CD14-positive monocyte (primary cell): ENCODE results near the gene KCNQ1. TPM values are rescaled to one million over a fixed set of nuclear protein-coding genes. Genes with fewer than 3 reads are reported as not detected.

Experiments used
- DNase-seq, 3 donors: peaks; one replicate each; pipeline ENCODE4 v3.0.0-alpha.2; 2011 to 2022
- H2AFZ ChIP-seq: 2 replicates; pipeline ENCODE4 v1.6.0; 2012; ENCODE audit warnings: mild to moderate bottlenecking, low read depth, low read length, inconsistent platforms; ENCODE audit not compliant: insufficient read depth, poor library complexity, severe bottlenecking
- H3K27ac ChIP-seq, 2 donors: 1 replicate in 1 of 2; 2 replicates in 1 of 2; pipeline ENCODE4 v1.5.1; 2012 to 2013; ENCODE audit warnings: low read length in 2 of 2, control low read depth in 1 of 2, inconsistent platforms in 1 of 2, low read depth in 1 of 2, mild to moderate bottlenecking in 1 of 2
- H3K27me3 ChIP-seq, 2 donors: one replicate each; pipeline versions ENCODE4 v1.6.0 to v1.6.1; 2011 to 2013; ENCODE audit warnings: low read length in 2 of 2; ENCODE audit not compliant: control insufficient read depth in 2 of 2, insufficient read depth in 2 of 2
- H3K36me3 ChIP-seq, 2 donors: replicated peaks in 1 of 2; 1 replicate in 1 of 2; 2 replicates in 1 of 2; pipeline versions ENCODE4 v1.5.1 to v1.6.1; 2012 to 2013; ENCODE audit warnings: low read length in 2 of 2, control low read depth in 1 of 2, inconsistent platforms in 1 of 2, mild to moderate bottlenecking in 1 of 2; ENCODE audit not compliant: insufficient read depth in 2 of 2, control insufficient read depth in 1 of 2
- H3K4me1 ChIP-seq, 2 donors: 1 replicate in 1 of 2; 2 replicates in 1 of 2; pipeline versions ENCODE4 v1.5.1 to v1.6.1; 2012 to 2013; ENCODE audit warnings: low read length in 2 of 2, control low read depth in 1 of 2, inconsistent platforms in 1 of 2, mild to moderate bottlenecking in 1 of 2, moderate library complexity in 1 of 2; ENCODE audit not compliant: insufficient read depth in 2 of 2, control insufficient read depth in 1 of 2
- H3K4me2 ChIP-seq: replicated peaks from 2 replicates; pipeline ENCODE3; 2012; ENCODE audit warnings: low read length, moderate library complexity, mild to moderate bottlenecking; ENCODE audit not compliant: poor library complexity, severe bottlenecking; ENCODE audit errors: extremely low read depth
- H3K4me3 ChIP-seq, 3 experiments: fragments of 200-600 bp in 1 of 3; sonication (generic) in 1 of 3; replicated peaks in 1 of 3; 1 replicate in 2 of 3; 2 replicates in 1 of 3; pipeline ENCODE4 v1.5.1; 2011 to 2013; ENCODE audit warnings: low read length in 3 of 3, mild to moderate bottlenecking in 3 of 3, control low read depth in 2 of 3, low read depth in 2 of 3, inconsistent platforms in 1 of 3, moderate library complexity in 1 of 3
- H3K79me2 ChIP-seq: 2 replicates; pipeline ENCODE4 v1.6.0; 2012; ENCODE audit warnings: mild to moderate bottlenecking, control low read depth, inconsistent platforms, low read length, moderate library complexity; ENCODE audit not compliant: insufficient read depth
- H3K9ac ChIP-seq: 2 replicates; pipeline ENCODE4 v1.6.0; 2017; ENCODE audit warnings: low read length, mild to moderate bottlenecking; ENCODE audit not compliant: insufficient read depth, poor library complexity, severe bottlenecking
- H3K9me3 ChIP-seq, 2 donors: replicated peaks in 1 of 2; 1 replicate in 1 of 2; 2 replicates in 1 of 2; pipeline versions ENCODE4 v1.5.1 to v1.6.1; 2012 to 2013; ENCODE audit warnings: low read length in 2 of 2, control low read depth in 1 of 2; ENCODE audit not compliant: control insufficient read depth in 1 of 2, insufficient read depth in 1 of 2
- H4K20me1 ChIP-seq: 2 replicates; pipeline ENCODE4 v1.6.0; 2012; ENCODE audit warnings: mild to moderate bottlenecking, low read length, control low read depth, moderate library complexity; ENCODE audit not compliant: insufficient read depth
- H3K27ac Mint-ChIP-seq, 7 donors: one replicate each; pipeline ENCODE4 v1.8.0; 2020; ENCODE audit warnings: mild to moderate bottlenecking in 7 of 7, mixed read lengths in 7 of 7, moderate library complexity in 6 of 7, inconsistent platforms in 2 of 7
- H3K27me3 Mint-ChIP-seq, 3 donors: one replicate each; pipeline ENCODE4 v1.8.0; 2021 to 2022; ENCODE audit warnings: low read depth in 3 of 3, mild to moderate bottlenecking in 3 of 3, mixed read lengths in 3 of 3, moderate library complexity in 3 of 3, inconsistent platforms in 1 of 3
- H3K36me3 Mint-ChIP-seq, 2 donors: one replicate each; pipeline ENCODE4 v1.8.0; 2020; ENCODE audit warnings: mixed read lengths in 2 of 2, inconsistent platforms in 1 of 2, mild to moderate bottlenecking in 1 of 2
- H3K4me1 Mint-ChIP-seq: one replicate; pipeline ENCODE4 v1.8.0; 2020; ENCODE audit warnings: mild to moderate bottlenecking, mixed read lengths
- H3K4me3 Mint-ChIP-seq, 2 donors: one replicate each; pipeline ENCODE4 v1.8.0; 2020; ENCODE audit warnings: mild to moderate bottlenecking in 2 of 2, mixed read lengths in 2 of 2, moderate library complexity in 1 of 2
- H3K9me3 Mint-ChIP-seq, 7 donors: one replicate each; pipeline ENCODE4 v1.8.0; 2020 to 2022; ENCODE audit warnings: mixed read lengths in 7 of 7, mild to moderate bottlenecking in 6 of 7, moderate library complexity in 6 of 7, inconsistent platforms in 2 of 7
- WGBS: methylation state at CpG from one replicate; pipeline ENCODE4 v1.1.5; 2013; ENCODE audit warnings: missing lambda C conversion rate; ENCODE audit not compliant: insufficient coverage; 5-methylcytosine and 5-hydroxymethylcytosine counted together
- intact Hi-C, 2 donors: fragments of 100-400 bp; cut with micrococcal nuclease; formaldehyde crosslinking; loops; one replicate each; pipeline versions ENCODE4 v1.15.0 to v1.15.1; 2023
- polyA plus RNA-seq, 3 donors: library from polyadenylated mRNA; depleted of rRNA in 1 of 3; unstranded in 2 of 3; stranded (reverse) in 1 of 3; fragments of 300-500 nt in 2 of 3; fragments of >200 nt in 1 of 3; fragmentation: Illumina TruSeq in 2 of 3; gene quantifications; 1 replicate in 2 of 3; 2 replicates in 1 of 3; pipeline ENCODE4 v1.2.3, GENCODE V29; 2012 to 2021
- TF ChIP-seq, protein P1 (sequence below): fragments of 200-600 bp; IDR thresholded peaks from one replicate; pipeline ENCODE4 v1.8.0; 2022; ENCODE audit warnings: antibody characterized with exemption, mild to moderate bottlenecking

Gene KCNQ1
- polyA plus RNA-seq, 3 donors: 14.9 to 31.8 (median 21.6) TPM

DNA sequence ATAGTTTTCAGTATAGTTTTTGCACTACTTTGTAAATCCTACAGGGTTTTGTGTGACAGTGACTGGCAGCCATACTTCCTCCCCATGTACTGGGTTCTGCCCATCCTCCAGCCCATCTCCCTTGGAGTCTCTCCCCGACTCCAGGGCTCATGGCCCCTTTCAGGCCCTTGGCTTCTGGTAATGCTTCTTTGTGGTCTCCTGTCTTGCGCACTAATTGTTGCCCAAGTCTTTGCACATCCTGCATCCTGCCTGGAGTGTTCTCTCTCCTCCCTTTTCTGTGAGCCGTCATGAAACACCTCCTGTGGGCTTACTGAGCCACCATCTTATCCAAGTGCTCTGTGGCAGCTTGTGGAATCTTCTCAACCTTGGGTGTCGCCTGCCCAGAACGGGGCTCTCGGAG is 266.4 kb downstream of the KCNQ1 start:
- no peak overlapping the region for H3K27ac Mint-ChIP-seq
- DNase-seq: no peak
- no peak overlapping the region for H3K4me3 ChIP-seq
- no peaks in the 10 kb centered on the region for H3K27me3 ChIP-seq
- no peaks in the 10 kb centered on the region for H3K79me2 ChIP-seq
- no peak overlapping the region for H3K9ac ChIP-seq
- no peaks in the 10 kb centered on the region for H3K9me3 ChIP-seq
- H2AFZ ChIP-seq: no peak overlapping the region
- intact Hi-C loops: no loop called here
- H3K27ac ChIP-seq: no peak overlapping the region
- H3K36me3 ChIP-seq: peaks cover 7 to 21% of the 10 kb centered on the region in 2 donors
- H3K36me3 Mint-ChIP-seq: peaks cover 27 to 31% of the 10 kb centered on the region in 2 donors
- H3K27me3 Mint-ChIP-seq: no peaks in the 10 kb centered on the region
- H3K9me3 Mint-ChIP-seq: peaks cover 0 to 2% (median 0%) of the 10 kb centered on the region in 7 donors
- H3K4me1 ChIP-seq: no peaks in the 10 kb centered on the region
- no peak overlapping the region for H3K4me2 ChIP-seq
- peaks cover 90% of the 10 kb centered on the region for H4K20me1 ChIP-seq
- no peak overlapping the region for H3K4me3 Mint-ChIP-seq
- TF ChIP-seq, protein P1, sequence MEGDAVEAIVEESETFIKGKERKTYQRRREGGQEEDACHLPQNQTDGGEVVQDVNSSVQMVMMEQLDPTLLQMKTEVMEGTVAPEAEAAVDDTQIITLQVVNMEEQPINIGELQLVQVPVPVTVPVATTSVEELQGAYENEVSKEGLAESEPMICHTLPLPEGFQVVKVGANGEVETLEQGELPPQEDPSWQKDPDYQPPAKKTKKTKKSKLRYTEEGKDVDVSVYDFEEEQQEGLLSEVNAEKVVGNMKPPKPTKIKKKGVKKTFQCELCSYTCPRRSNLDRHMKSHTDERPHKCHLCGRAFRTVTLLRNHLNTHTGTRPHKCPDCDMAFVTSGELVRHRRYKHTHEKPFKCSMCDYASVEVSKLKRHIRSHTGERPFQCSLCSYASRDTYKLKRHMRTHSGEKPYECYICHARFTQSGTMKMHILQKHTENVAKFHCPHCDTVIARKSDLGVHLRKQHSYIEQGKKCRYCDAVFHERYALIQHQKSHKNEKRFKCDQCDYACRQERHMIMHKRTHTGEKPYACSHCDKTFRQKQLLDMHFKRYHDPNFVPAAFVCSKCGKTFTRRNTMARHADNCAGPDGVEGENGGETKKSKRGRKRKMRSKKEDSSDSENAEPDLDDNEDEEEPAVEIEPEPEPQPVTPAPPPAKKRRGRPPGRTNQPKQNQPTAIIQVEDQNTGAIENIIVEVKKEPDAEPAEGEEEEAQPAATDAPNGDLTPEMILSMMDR: no peak
- peaks cover 12% of the 10 kb centered on the region for H3K4me1 Mint-ChIP-seq
- 55% methylated on average over 6 of the region's 6 CpGs for WGBS

DNA sequence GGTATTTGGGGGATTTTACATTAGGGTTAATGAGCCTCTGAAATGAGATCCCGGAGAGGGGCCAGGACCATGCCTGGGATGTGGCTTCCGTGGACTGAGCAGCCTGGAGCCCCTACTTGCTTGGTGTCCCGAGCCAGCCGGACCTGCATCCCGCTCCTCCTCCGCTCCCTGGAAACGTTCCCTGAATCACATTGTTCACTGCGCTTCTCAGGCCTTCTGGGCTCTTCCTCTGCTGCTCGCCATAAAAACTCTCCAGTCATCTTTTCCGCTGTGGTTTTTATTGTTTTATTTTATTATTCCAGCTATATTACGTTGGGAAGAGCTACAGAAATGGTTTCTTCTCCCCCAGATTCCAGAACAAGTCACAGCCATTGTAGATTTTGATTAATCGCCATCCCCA is 268.3 kb downstream of the KCNQ1 start:
- H3K9ac ChIP-seq: no peak overlapping the region
- H3K4me3 Mint-ChIP-seq: no peak overlapping the region

More for the DNA sequence above, 268.3 kb downstream of the KCNQ1 start:
- Histone ChIP-seq H3K27ac (no peak overlapping the region), H3K9me3 (no peaks in the 10 kb centered on the region), H3K27me3 (no peaks in the 10 kb centered on the region), H3K4me2 (no peak overlapping the region), H3K4me3 (no peak overlapping the region), H3K79me2 (no peaks in the 10 kb centered on the region), H3K36me3 (peaks cover 7 to 22% of the 10 kb centered on the region in 2 donors), H2AFZ (no peak overlapping the region), H4K20me1 (peaks cover 87% of the 10 kb centered on the region), H3K4me1 (no peaks in the 10 kb centered on the region)
- Mint-ChIP-seq H3K36me3 (peaks cover 25 to 37% of the 10 kb centered on the region in 2 donors), H3K9me3 (peaks cover 0 to 2% (median 0%) of the 10 kb centered on the region in 7 donors), H3K4me1 (peaks cover 12% of the 10 kb centered on the region), H3K27me3 (no peaks in the 10 kb centered on the region), H3K27ac (peak overlapping the region in 1 of 7 donors; percentile 53)
- intact Hi-C loops: no loop called here
- 98% methylated on average over 5 of the region's 12 CpGs for whole genome bisulfite sequencing
- TF ChIP-seq, protein P1: no peak
- DNase-seq: no peak
